Keratinocyte (primary cell): ENCODE results near the gene SYCE3. TPM values are rescaled to one million over a fixed set of nuclear protein-coding genes. Genes with fewer than 3 reads are reported as not detected.

Source experiments
- DNase-seq: peaks from one replicate; pipeline ENCODE4 v3.0.0-alpha.2; 2011; ENCODE audit warnings: low read depth, missing footprints, low spot score
- FAIRE-seq: peaks from 2 replicates; lab custom pipeline; 2011; peaks lifted over from hg19 to GRCh38; lab: Jason Lieb, UNC
- H2AFZ ChIP-seq: 2 replicates; pipeline ENCODE4 v1.6.0; 2012; ENCODE audit warnings: low read length, control low read depth, inconsistent platforms; ENCODE audit not compliant: control insufficient read depth
- H3K27ac ChIP-seq: 2 replicates; pipeline ENCODE4 v1.5.1; 2011; ENCODE audit warnings: low read length; ENCODE audit not compliant: control insufficient read depth, insufficient read depth
- H3K27me3 ChIP-seq: 3 replicates; pipeline ENCODE4 v1.6.0; 2011; ENCODE audit warnings: low read length; ENCODE audit not compliant: control insufficient read depth, insufficient read depth; ENCODE audit errors: extremely low read depth
- H3K36me3 ChIP-seq, 2 experiments: 2 replicates in 1 of 2; 3 replicates in 1 of 2; pipeline ENCODE4 v1.5.1; 2011; ENCODE audit warnings: low read length in 2 of 2, mild to moderate bottlenecking in 1 of 2; ENCODE audit not compliant: control insufficient read depth in 2 of 2, insufficient read depth in 2 of 2; ENCODE audit errors: extremely low read depth in 1 of 2
- H3K4me1 ChIP-seq: 3 replicates; pipeline ENCODE4 v1.5.1; 2011; ENCODE audit warnings: low read length; ENCODE audit not compliant: control insufficient read depth, insufficient read depth; ENCODE audit errors: extremely low read depth
- H3K4me2 ChIP-seq: 3 replicates; pipeline ENCODE4 v1.6.0; 2011; ENCODE audit warnings: low read depth, low read length; ENCODE audit not compliant: control insufficient read depth, insufficient read depth; ENCODE audit errors: extremely low read depth
- H3K4me3 ChIP-seq, 3 experiments: fragments of 200-600 bp in 1 of 3; sonication (generic) in 1 of 3; 2 replicates in 2 of 3; 3 replicates in 1 of 3; pipeline ENCODE4 v1.5.1; 2011 to 2016; ENCODE audit warnings: low read length in 3 of 3, mild to moderate bottlenecking in 3 of 3, control low read depth in 2 of 3, inconsistent platforms in 1 of 3, low read depth in 1 of 3, mixed read lengths in 1 of 3, mixed run types in 1 of 3, moderate library complexity in 1 of 3; ENCODE audit not compliant: control insufficient read depth in 2 of 3, insufficient read depth in 2 of 3; ENCODE audit errors: extremely low read depth in 1 of 3
- H3K79me2 ChIP-seq: 2 replicates; pipeline ENCODE4 v1.6.0; 2012; ENCODE audit warnings: low read length; ENCODE audit not compliant: control insufficient read depth, insufficient read depth
- H3K9ac ChIP-seq: 3 replicates; pipeline ENCODE4 v1.6.0; 2011; ENCODE audit warnings: low read length; ENCODE audit not compliant: control insufficient read depth, insufficient read depth; ENCODE audit errors: extremely low read depth
- H3K9me1 ChIP-seq: 3 replicates; pipeline ENCODE4 v1.6.0; 2011; ENCODE audit warnings: low read length; ENCODE audit not compliant: control insufficient read depth, insufficient read depth; ENCODE audit errors: extremely low read depth
- H3K9me3 ChIP-seq: 2 replicates; pipeline ENCODE4 v1.5.1; 2012; ENCODE audit warnings: low read depth, low read length; ENCODE audit not compliant: control insufficient read depth
- H4K20me1 ChIP-seq: 3 replicates; pipeline ENCODE4 v1.6.0; 2011; ENCODE audit warnings: low read length; ENCODE audit not compliant: control insufficient read depth, insufficient read depth; ENCODE audit errors: extremely low read depth
- CTCF ChIP-seq, 3 experiments: IDR thresholded peaks in 1 of 3; conservative IDR thresholded peaks in 1 of 3; optimal IDR thresholded peaks in 1 of 3; 2 replicates in 2 of 3; 3 replicates in 1 of 3; pipeline versions ENCODE3 to v1.5.1; 2011; ENCODE audit warnings: low read length in 3 of 3, mild to moderate bottlenecking in 3 of 3, moderate library complexity in 2 of 3, control low read depth in 1 of 3, inconsistent platforms in 1 of 3; ENCODE audit not compliant: insufficient read depth in 2 of 3; ENCODE audit errors: extremely low read depth in 1 of 3
- EZH2 ChIP-seq: IDR thresholded peaks from one replicate; pipeline ENCODE4 v1.6.1; 2012; ENCODE audit warnings: inconsistent platforms, mild to moderate bottlenecking, low read length, moderate library complexity
- dilution Hi-C: fragments of 300-500 bp; cut with MboI; formaldehyde crosslinking; loops from one replicate; pipeline ENCODE4 v1.7.0; 2020; ENCODE audit warnings: low sequenced_read_pairs; ENCODE audit not compliant: extremely low pct_ligation_motif_present
- polyA plus RNA-seq, 5 experiments: library from polyadenylated mRNA; depleted of rRNA in 3 of 5; stranded (reverse) in 3 of 5; stranded (forward) in 1 of 5; unstranded in 1 of 5; fragments of >200 nt; gene quantifications; 1 replicate in 1 of 5; 2 replicates in 3 of 5; 3 replicates in 1 of 5; pipeline versions ENCODE4 v1.2.1 to v1.2.3, GENCODE V29; 2011 to 2012; ENCODE audit warnings: missing spikeins in 2 of 5, low read depth in 1 of 5, low replicate concordance in 1 of 5

Gene SYCE3
- polyA plus RNA-seq, 1 donor (not counting 4 experiments of a cell fraction or from before 2014, with no cell fraction given): 0.17 TPM

DNA sequence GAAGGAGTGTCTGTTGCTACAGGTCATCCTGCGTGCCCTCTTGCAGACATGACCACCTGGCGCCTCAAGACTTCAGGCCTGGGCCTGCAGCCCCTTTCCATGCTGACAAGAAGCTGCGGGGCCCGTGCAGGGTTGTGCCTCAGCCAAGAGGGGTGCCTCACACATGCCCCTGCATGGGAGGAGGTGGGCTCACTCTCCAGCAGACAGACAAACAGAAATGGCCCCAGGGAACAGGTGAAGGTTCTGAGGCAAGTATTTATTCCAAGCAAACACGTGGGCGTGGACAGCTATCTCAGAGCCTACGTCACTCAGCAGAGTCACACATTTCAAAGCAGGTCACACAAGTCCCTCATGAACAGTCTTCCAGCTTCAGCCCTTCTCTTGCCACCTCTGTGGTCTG, 5.9 kb upstream of the SYCE3 start:
- no peak overlapping the region for H3K9ac ChIP-seq
- dilution Hi-C loops: no loop called here
- no peak overlapping the region for H3K4me2 ChIP-seq
- peaks cover 16 to 25% of the 10 kb centered on the region in 2 experiments for H3K36me3 ChIP-seq
- no peaks in the 10 kb centered on the region for H4K20me1 ChIP-seq
- H3K27me3 ChIP-seq: no peaks in the 10 kb centered on the region
- no peak for TF ChIP-seq CTCF (optimal IDR thresholded peaks at IDR 0.05 in 1 of 3, IDR thresholded peaks at IDR 0.05 in 1 of 3, conservative IDR thresholded peaks at IDR 0.05 in 1 of 3; ENCODE audit: extremely low read depth in 1 of 3, insufficient read depth in 2 of 3, low read length in 3 of 3)
- TF ChIP-seq EZH2: no peak
- no peaks in the 10 kb centered on the region for H3K9me1 ChIP-seq
- no peak overlapping the region for H2AFZ ChIP-seq
- no peaks in the 10 kb centered on the region for H3K79me2 ChIP-seq
- H3K4me1 ChIP-seq: peaks cover 2% of the 10 kb centered on the region
- FAIRE-seq: no peak
- H3K27ac ChIP-seq: no peak overlapping the region
- DNase-seq: no peak
- no peak overlapping the region for H3K4me3 ChIP-seq
- no peaks in the 10 kb centered on the region for H3K9me3 ChIP-seq

GRCh38 chr22:50567721-50568252, 5.1 kb upstream of the SYCE3 start:
- Histone ChIP-seq H3K4me2 (no peak overlapping the region), H3K79me2 (no peaks in the 10 kb centered on the region), H3K9ac (no peak overlapping the region), H3K4me3 (no peak overlapping the region), H4K20me1 (no peaks in the 10 kb centered on the region), H2AFZ (no peak overlapping the region), H3K36me3 (peaks cover 16 to 23% of the 10 kb centered on the region in 2 experiments), H3K9me3 (no peaks in the 10 kb centered on the region), H3K27ac (no peak overlapping the region), H3K4me1 (peaks cover 9% of the 10 kb centered on the region), H3K27me3 (no peaks in the 10 kb centered on the region), H3K9me1 (no peaks in the 10 kb centered on the region)
- dilution Hi-C loops: no loop called here
- DNase-seq (no peak), FAIRE-seq (no peak)
- TF ChIP-seq EZH2: no peak
- TF ChIP-seq CTCF (optimal IDR thresholded peaks at IDR 0.05 in 1 of 3, IDR thresholded peaks at IDR 0.05 in 1 of 3, conservative IDR thresholded peaks at IDR 0.05 in 1 of 3; ENCODE audit: extremely low read depth in 1 of 3, insufficient read depth in 2 of 3, low read length in 3 of 3): no peak
